B cell (primary cell): ENCODE data around the gene FXYD1.

Source experiments
- EZH2 ChIP-seq: IDR thresholded peaks from 2 replicates; pipeline ENCODE4 v1.6.1; 2012; ENCODE audit warnings: borderline replicate concordance, low read depth, mild to moderate bottlenecking, moderate library complexity, low read length; ENCODE audit not compliant: insufficient read depth, poor library complexity, severe bottlenecking
- TF ChIP-seq, protein P1 (sequence below): fragments of 200-600 bp; IDR thresholded peaks from one replicate; pipeline ENCODE4 v1.8.0; 2022; ENCODE audit warnings: antibody characterized with exemption, mild to moderate bottlenecking

DNA sequence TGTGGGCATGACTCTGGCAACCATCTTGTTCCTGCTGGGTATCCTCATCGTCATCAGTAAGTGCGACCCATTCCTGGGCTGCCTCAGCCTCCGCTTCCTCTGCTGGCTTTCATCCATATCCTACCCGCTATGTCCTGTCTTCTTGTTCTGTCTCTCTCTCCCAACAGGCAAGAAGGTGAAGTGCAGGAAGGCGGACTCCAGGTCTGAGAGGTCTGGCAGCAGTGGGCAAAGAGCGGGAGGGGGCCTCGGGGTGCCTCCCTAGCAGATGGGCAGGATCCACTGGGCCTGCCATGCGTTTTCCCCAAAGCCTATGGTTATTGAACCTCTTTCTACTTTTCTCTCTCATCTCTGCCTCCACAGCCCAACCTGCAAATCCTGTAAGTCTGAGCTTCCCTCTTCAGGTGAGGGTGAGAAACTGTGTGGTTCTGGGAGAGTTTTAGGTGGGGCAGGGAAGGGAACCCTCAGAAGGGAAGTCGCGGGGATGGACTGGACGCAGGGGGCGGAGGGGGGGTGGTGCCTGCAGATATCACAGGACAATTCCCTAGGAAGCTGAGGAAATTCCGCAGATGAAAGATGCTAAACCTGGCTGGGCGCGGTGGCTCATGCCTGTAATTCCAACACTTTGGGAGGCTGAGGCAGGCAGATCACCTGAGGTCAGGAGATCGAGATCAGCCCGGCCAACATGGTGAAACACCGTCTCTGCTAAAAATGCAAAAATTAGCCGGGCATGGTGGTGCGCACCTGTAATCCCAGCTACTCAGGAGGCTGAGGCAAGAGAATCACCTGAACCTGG lies 12.8 kb downstream of the FXYD1 start:
- TF ChIP-seq, protein P1, sequence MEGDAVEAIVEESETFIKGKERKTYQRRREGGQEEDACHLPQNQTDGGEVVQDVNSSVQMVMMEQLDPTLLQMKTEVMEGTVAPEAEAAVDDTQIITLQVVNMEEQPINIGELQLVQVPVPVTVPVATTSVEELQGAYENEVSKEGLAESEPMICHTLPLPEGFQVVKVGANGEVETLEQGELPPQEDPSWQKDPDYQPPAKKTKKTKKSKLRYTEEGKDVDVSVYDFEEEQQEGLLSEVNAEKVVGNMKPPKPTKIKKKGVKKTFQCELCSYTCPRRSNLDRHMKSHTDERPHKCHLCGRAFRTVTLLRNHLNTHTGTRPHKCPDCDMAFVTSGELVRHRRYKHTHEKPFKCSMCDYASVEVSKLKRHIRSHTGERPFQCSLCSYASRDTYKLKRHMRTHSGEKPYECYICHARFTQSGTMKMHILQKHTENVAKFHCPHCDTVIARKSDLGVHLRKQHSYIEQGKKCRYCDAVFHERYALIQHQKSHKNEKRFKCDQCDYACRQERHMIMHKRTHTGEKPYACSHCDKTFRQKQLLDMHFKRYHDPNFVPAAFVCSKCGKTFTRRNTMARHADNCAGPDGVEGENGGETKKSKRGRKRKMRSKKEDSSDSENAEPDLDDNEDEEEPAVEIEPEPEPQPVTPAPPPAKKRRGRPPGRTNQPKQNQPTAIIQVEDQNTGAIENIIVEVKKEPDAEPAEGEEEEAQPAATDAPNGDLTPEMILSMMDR, result no peak
- no peak for TF ChIP-seq EZH2
